Measurements from ENCODE around the gene UBTF.

GRCh38 chr17:44171931-44172455 lies 47.5 kb downstream of the UBTF start:
- TF ChIP-seq CTCF (IDR thresholded peaks at IDR 0.05; ENCODE audit: low read depth, low read length) (no peak), EZH2phosphoT487 (IDR thresholded peaks at IDR 0.05; ENCODE audit: low read depth) (no peak)

Data from OCI-LY3 (cell line).